ENCODE results near the gene RARG. TPM values are rescaled to one million over a fixed set of nuclear protein-coding genes. Genes with fewer than 3 reads are reported as not detected.

The RARG gene
- total RNA-seq, 1 experiment from 2014 or later: 62.0 TPM

- peak overlapping the region; percentile 52 for H3K4me2 ChIP-seq (ENCODE audit: low read length)
- no peaks in the 10 kb centered on the region; the same call in 1 of the 2 replicates for H3K36me3 ChIP-seq (ENCODE audit: low read depth, low read length)
- ATAC-seq: no peak
- intact Hi-C loops (cut with micrococcal nuclease): no loop called here
- ChIA-PET CTCF (no interaction called here), POLR2A (ENCODE audit: unreplicated experiment) (no interaction called here)
- peak overlapping the region; percentile 21 for H3K27ac ChIP-seq (ENCODE audit: low read length)
- no peaks in the 10 kb centered on the region for H3K9me3 ChIP-seq (ENCODE audit: low read length)
- peaks cover 33% of the 10 kb centered on the region for H3K79me2 ChIP-seq (ENCODE audit: low read length)
- no peaks in the 10 kb centered on the region for H4K20me1 ChIP-seq (ENCODE audit: low read length)
- H3K4me1 ChIP-seq (ENCODE audit: insufficient read depth, low read length): peaks cover 34% of the 10 kb centered on the region
- no peaks in the 10 kb centered on the region for H3K9me2 ChIP-seq (replicated peaks; ENCODE audit: low read length)
- H3K27me3 ChIP-seq (ENCODE audit: low read length): no peaks in the 10 kb centered on the region
- no peak overlapping the region for H3K4me3 ChIP-seq (ENCODE audit: low read length)
- no TSS peak for BruUV-seq (replicated peaks)
- H3F3A ChIP-seq (ENCODE audit: low read length, unreplicated experiment): no peaks in the 10 kb centered on the region
- no peak overlapping the region for H2AFZ ChIP-seq (ENCODE audit: low read length)
- no peak overlapping the region for H3K9ac ChIP-seq (ENCODE audit: low read length)
- TF ChIP-seq EZH2 (IDR thresholded peaks at IDR 0.05; ENCODE audit: low read length, unreplicated experiment) (no peak), CTCF (conservative IDR thresholded peaks at IDR 0.05; ENCODE audit: low read depth, low read length) (peak; percentile 39; the same call in 1 of the 2 replicates)
- DNase-seq: peak; percentile 61
Measured at GRCh38 chr12:53224061-53224896, 7.7 kb downstream of the RARG start.

DNA sequence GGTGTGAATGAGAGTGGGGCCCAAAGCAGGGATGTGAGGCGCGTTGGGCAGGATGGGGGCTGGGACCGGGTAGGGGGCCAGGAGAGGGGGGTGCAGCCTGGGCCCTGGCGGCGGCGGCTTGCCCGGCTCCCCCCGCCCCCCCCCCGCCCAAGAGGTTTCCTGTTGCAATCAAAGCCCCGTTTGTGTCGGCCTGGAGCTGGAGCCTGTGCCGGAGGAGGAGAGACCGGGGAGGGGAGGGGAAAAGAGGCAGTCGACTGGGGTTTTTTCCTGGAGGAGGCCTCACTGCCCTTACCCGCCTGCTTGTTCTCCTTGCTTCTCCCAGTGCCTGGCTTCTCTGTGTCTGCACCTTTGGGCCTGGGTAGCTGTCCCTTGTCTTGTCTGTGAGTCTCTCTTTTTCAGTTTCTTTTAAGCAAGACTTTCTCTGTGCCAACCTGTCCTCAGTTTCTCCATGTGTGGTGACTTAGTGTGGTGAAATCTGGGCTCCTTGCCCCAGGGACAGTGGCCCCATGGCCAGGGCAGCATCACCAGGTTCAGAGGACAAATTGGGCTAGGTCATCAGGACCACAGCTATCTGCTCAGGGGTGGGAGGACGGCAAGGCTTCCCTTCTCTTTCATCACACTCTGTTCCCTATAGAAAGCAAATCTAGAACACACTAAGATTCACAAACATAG, 8.5 kb downstream of the RARG start:
- Histone ChIP-seq H4K20me1 (ENCODE audit: low read length) (no peaks in the 10 kb centered on the region), H3K9ac (ENCODE audit: low read length) (no peak overlapping the region), H3K9me2 (replicated peaks; ENCODE audit: low read length) (no peaks in the 10 kb centered on the region), H3K4me3 (ENCODE audit: low read length) (no peak overlapping the region), H3K27ac (ENCODE audit: low read length) (no peak overlapping the region), H3K36me3 (ENCODE audit: low read depth, low read length) (no peaks in the 10 kb centered on the region; the same call in 1 of the 2 replicates), H3K4me1 (ENCODE audit: insufficient read depth, low read length) (peaks cover 34% of the 10 kb centered on the region), H2AFZ (ENCODE audit: low read length) (no peak overlapping the region), H3F3A (ENCODE audit: low read length, unreplicated experiment) (no peaks in the 10 kb centered on the region), H3K79me2 (ENCODE audit: low read length) (peaks cover 33% of the 10 kb centered on the region), H3K27me3 (ENCODE audit: low read length) (no peaks in the 10 kb centered on the region), H3K9me3 (ENCODE audit: low read length) (no peaks in the 10 kb centered on the region), H3K4me2 (ENCODE audit: low read length) (no peak overlapping the region)
- ChIA-PET CTCF (no interaction called here), POLR2A (ENCODE audit: unreplicated experiment) (no interaction called here)
- TF ChIP-seq EZH2 (IDR thresholded peaks at IDR 0.05; ENCODE audit: low read length, unreplicated experiment) (no peak), CTCF (conservative IDR thresholded peaks at IDR 0.05; ENCODE audit: low read depth, low read length) (no peak), EZH2phosphoT487 (IDR thresholded peaks at IDR 0.05; ENCODE audit: borderline replicate concordance, low read length) (no peak)
- DNase-seq (no peak), ATAC-seq (no peak)
- intact Hi-C loops (cut with micrococcal nuclease): no loop called here
- no TSS peak for BruUV-seq (replicated peaks)

GRCh38 chr12:53222806-53223261, 9.2 kb downstream of the RARG start:
- Histone ChIP-seq H2AFZ (ENCODE audit: low read length) (no peak overlapping the region), H3K36me3 (ENCODE audit: low read depth, low read length) (no peaks in the 10 kb centered on the region; the same call in 1 of the 2 replicates), H3K27ac (ENCODE audit: low read length) (no peak overlapping the region), H3K9ac (ENCODE audit: low read length) (no peak overlapping the region), H3K9me3 (ENCODE audit: low read length) (no peaks in the 10 kb centered on the region), H4K20me1 (ENCODE audit: low read length) (no peaks in the 10 kb centered on the region), H3F3A (ENCODE audit: low read length, unreplicated experiment) (no peaks in the 10 kb centered on the region), H3K4me2 (ENCODE audit: low read length) (0 out of 2 replicates have a peak overlapping the region, but pooled peaks have one; percentile 99), H3K79me2 (ENCODE audit: low read length) (peaks cover 34% of the 10 kb centered on the region), H3K4me3 (ENCODE audit: low read length) (no peak overlapping the region), H3K4me1 (ENCODE audit: insufficient read depth, low read length) (peaks cover 41% of the 10 kb centered on the region), H3K9me2 (replicated peaks; ENCODE audit: low read length) (no peaks in the 10 kb centered on the region), H3K27me3 (ENCODE audit: low read length) (no peaks in the 10 kb centered on the region)
- intact Hi-C loops (cut with micrococcal nuclease): no loop called here
- no TSS peak for BruUV-seq (replicated peaks)
- ChIA-PET POLR2A (ENCODE audit: unreplicated experiment) (no interaction called here), CTCF (no interaction called here)
- DNase-seq: no peak
- no peak for TF ChIP-seq EZH2 (IDR thresholded peaks at IDR 0.05; ENCODE audit: low read length, unreplicated experiment)
- no peak for TF ChIP-seq CTCF (conservative IDR thresholded peaks at IDR 0.05; ENCODE audit: low read depth, low read length)
- TF ChIP-seq EZH2phosphoT487 (IDR thresholded peaks at IDR 0.05; ENCODE audit: borderline replicate concordance, low read length): no peak
- no peak for ATAC-seq

All from PC-3 (cell line).